ENCODE results near the gene BCL2L14.
"Not testable (repeated sequence)": the region's sequence is repeated elsewhere in the genome, so short reads cannot be mapped to it uniquely, and the experiment has no call there.

BCL2L14 gene

GRCh38 chr12:12107678-12108077 lies 36.9 kb downstream of the BCL2L14 start:
- FAIRE-seq: no peak

GRCh38 chr12:12108441-12109058 lies 37.8 kb downstream of the BCL2L14 start:
- DNase-seq (ENCODE audit: low spot score) (no peak), FAIRE-seq (no peak)

More at GRCh38 chr12:12107678-12108077, 36.9 kb downstream of the BCL2L14 start:
- DNase-seq (ENCODE audit: low spot score): no peak

- FAIRE-seq: peak; percentile 13
Observed at GRCh38 chr12:12110923-12111555, 40.3 kb downstream of the BCL2L14 start.

GRCh38 chr12:12115514-12115913 lies 44.8 kb downstream of the BCL2L14 start:
- FAIRE-seq (no peak), DNase-seq (ENCODE audit: low spot score) (no peak)

More at GRCh38 chr12:12110923-12111555, 40.3 kb downstream of the BCL2L14 start:
- not testable (repeated sequence) for DNase-seq (ENCODE audit: low spot score)

- FAIRE-seq (no peak), DNase-seq (ENCODE audit: low spot score) (no peak)
Observed at GRCh38 chr12:12116677-12117076, 45.9 kb downstream of the BCL2L14 start.

- FAIRE-seq (peak; percentile 88), DNase-seq (ENCODE audit: low spot score) (no peak)
Observed at GRCh38 chr12:12121061-12121460, 50.3 kb downstream of the BCL2L14 start.

- DNase-seq (ENCODE audit: low spot score) (no peak), FAIRE-seq (no peak)
Observed at GRCh38 chr12:12123036-12123604, 52.4 kb downstream of the BCL2L14 start.

GRCh38 chr12:12126551-12126950 lies 55.8 kb downstream of the BCL2L14 start:
- FAIRE-seq (no peak), DNase-seq (ENCODE audit: low spot score) (no peak)

- DNase-seq (ENCODE audit: low spot score): no peak
- FAIRE-seq: no peak
Observed at GRCh38 chr12:12127304-12127703, 56.6 kb downstream of the BCL2L14 start.

- no peak for FAIRE-seq
Observed at GRCh38 chr12:12128670-12129069, 57.9 kb downstream of the BCL2L14 start.

GRCh38 chr12:12133259-12133658 lies 62.5 kb downstream of the BCL2L14 start:
- no peak for FAIRE-seq

More at GRCh38 chr12:12128670-12129069, 57.9 kb downstream of the BCL2L14 start:
- DNase-seq (ENCODE audit: low spot score): no peak

GRCh38 chr12:12133785-12134184 lies 63.0 kb downstream of the BCL2L14 start:
- FAIRE-seq (no peak), DNase-seq (ENCODE audit: low spot score) (no peak)

More at GRCh38 chr12:12133259-12133658, 62.5 kb downstream of the BCL2L14 start:
- no peak for DNase-seq (ENCODE audit: low spot score)

- FAIRE-seq: no peak
Observed at GRCh38 chr12:12138203-12139154, 67.7 kb downstream of the BCL2L14 start.

GRCh38 chr12:12141000-12141399 lies 70.3 kb downstream of the BCL2L14 start:
- no peak for FAIRE-seq
- DNase-seq (ENCODE audit: low spot score): no peak

More at GRCh38 chr12:12138203-12139154, 67.7 kb downstream of the BCL2L14 start:
- no peak for DNase-seq (ENCODE audit: low spot score)

GRCh38 chr12:12144531-12144930 lies 73.8 kb downstream of the BCL2L14 start:
- DNase-seq (ENCODE audit: low spot score); FAIRE-seq: not testable (repeated sequence)

GRCh38 chr12:12147111-12147510 lies 76.4 kb downstream of the BCL2L14 start:
- FAIRE-seq (no peak), DNase-seq (ENCODE audit: low spot score) (no peak)
